Measurements from ENCODE around the gene SCN4B.
A peak's percentile ranks its signal among the peaks of the same experiment; 100 is the strongest.

Gene SCN4B

GRCh38 chr11:118149493-118149892, 3.1 kb downstream of the SCN4B start:
- no peak for DNase-seq

GRCh38 chr11:118148856-118149255, 3.8 kb downstream of the SCN4B start:
- no peak for DNase-seq

GRCh38 chr11:118148240-118148639, 4.4 kb downstream of the SCN4B start:
- DNase-seq: no peak

- no peak for DNase-seq
These were observed 5.1 kb downstream of the SCN4B start for GRCh38 chr11:118147502-118147901.

GRCh38 chr11:118146554-118146953, 6.1 kb downstream of the SCN4B start:
- DNase-seq: no peak

GRCh38 chr11:118145285-118146227, 7.1 kb downstream of the SCN4B start:
- peak; percentile 97 for DNase-seq

- DNase-seq: no peak
These were observed 8.0 kb downstream of the SCN4B start for GRCh38 chr11:118144301-118145268.

- no peak for DNase-seq
These were observed 8.9 kb downstream of the SCN4B start for GRCh38 chr11:118143661-118144185.

- no peak for DNase-seq
These were observed 9.8 kb downstream of the SCN4B start for GRCh38 chr11:118142809-118143208.

GRCh38 chr11:118142081-118142480, 10.5 kb downstream of the SCN4B start:
- DNase-seq: no peak

GRCh38 chr11:118139578-118139977, 13.0 kb downstream of the SCN4B start:
- DNase-seq: no peak

- no peak for DNase-seq
These were observed 13.7 kb downstream of the SCN4B start for GRCh38 chr11:118138839-118139420.

- DNase-seq: no peak
These were observed 15.8 kb downstream of the SCN4B start for GRCh38 chr11:118136801-118137200.

- DNase-seq: no peak
These were observed 16.3 kb downstream of the SCN4B start for GRCh38 chr11:118136341-118136740.

GRCh38 chr11:118135796-118136165, 16.8 kb downstream of the SCN4B start:
- no peak for DNase-seq

GRCh38 chr11:118135051-118135795, 17.4 kb downstream of the SCN4B start:
- DNase-seq: no peak

GRCh38 chr11:118133816-118134215, 18.8 kb downstream of the SCN4B start:
- no peak for DNase-seq

GRCh38 chr11:118132385-118133151, 20.1 kb downstream of the SCN4B start:
- DNase-seq: no peak

GRCh38 chr11:118129471-118130172, 23.0 kb downstream of the SCN4B start:
- DNase-seq: no peak

- DNase-seq: no peak
These were observed 23.7 kb downstream of the SCN4B start for GRCh38 chr11:118128721-118129470.

Data from activated CD8-positive, alpha-beta memory T cell treated with anti-CD3 and anti-CD28 coated beads for 24 hours (primary cell).